Sigmoid colon (tissue), 3 donors: ENCODE measurements around the gene OBP2A.

ENCODE experiments used
- CTCF ChIP-seq, 4 experiments: fragments of 450-650 bp in 3 of 4; fragments of 200-600 bp in 1 of 4; IDR thresholded peaks; one replicate each; pipeline ENCODE4 v1.5.1; 2016 to 2019; ENCODE audit warnings: antibody characterized with exemption in 4 of 4, mild to moderate bottlenecking in 3 of 4, moderate library complexity in 2 of 4
- POLR2A ChIP-seq, 2 donors: fragments of 450-650 bp; IDR thresholded peaks; one replicate each; pipeline ENCODE4 v1.6.1; 2016; ENCODE audit warnings: antibody characterized with exemption in 2 of 2, mild to moderate bottlenecking in 2 of 2, moderate library complexity in 2 of 2

- TF ChIP-seq CTCF (IDR thresholded peaks at IDR 0.05) (peak; percentile 64 to 91 (median 77)), POLR2A (IDR thresholded peaks at IDR 0.05) (peak in 1 of 2 donors; percentile 8)
Observed at GRCh38 chr9:135500525-135501260, 45.2 kb upstream of the OBP2A start, which contains the start of gene MRPS2.
